ENCODE measurements around the gene RANGAP1.

RANGAP1 gene

GRCh38 chr22:41237036-41237706, 48.8 kb downstream of the RANGAP1 start:
- no peak for DNase-seq (ENCODE audit: low read depth in 2 of 3, low spot score in 2 of 3)

- no peak for DNase-seq (ENCODE audit: low read depth in 2 of 3, low spot score in 2 of 3)
These were observed 50.9 kb downstream of the RANGAP1 start for GRCh38 chr22:41234815-41235695.

GRCh38 chr22:41231369-41231768, 54.6 kb downstream of the RANGAP1 start:
- DNase-seq (ENCODE audit: low read depth in 2 of 3, low spot score in 2 of 3), result no peak

- DNase-seq (ENCODE audit: low read depth in 2 of 3, low spot score in 2 of 3), result no peak
These were observed 55.6 kb downstream of the RANGAP1 start for GRCh38 chr22:41230401-41230785.

- DNase-seq (ENCODE audit: low read depth in 2 of 3, low spot score in 2 of 3), result no peak
These were observed 56.1 kb downstream of the RANGAP1 start for GRCh38 chr22:41229730-41230400.

GRCh38 chr22:41229215-41229614, 56.8 kb downstream of the RANGAP1 start:
- DNase-seq (ENCODE audit: low read depth in 2 of 3, low spot score in 2 of 3), result no peak

GRCh38 chr22:41226723-41227655, 59.0 kb downstream of the RANGAP1 start:
- no peak for DNase-seq (ENCODE audit: low read depth in 2 of 3, low spot score in 2 of 3)

GRCh38 chr22:41223535-41223934, 62.5 kb downstream of the RANGAP1 start:
- no peak for DNase-seq (ENCODE audit: low read depth in 2 of 3, low spot score in 2 of 3)

- no peak for DNase-seq (ENCODE audit: low read depth in 2 of 3, low spot score in 2 of 3)
These were observed 63.0 kb downstream of the RANGAP1 start for GRCh38 chr22:41222846-41223507.

GRCh38 chr22:41217553-41218157, 68.3 kb downstream of the RANGAP1 start:
- DNase-seq (ENCODE audit: low read depth in 2 of 3, low spot score in 2 of 3), result no peak

GRCh38 chr22:41216984-41217383, 69.0 kb downstream of the RANGAP1 start:
- DNase-seq (ENCODE audit: low read depth in 2 of 3, low spot score in 2 of 3), result no peak

GRCh38 chr22:41215926-41216325, 70.1 kb downstream of the RANGAP1 start:
- no peak for DNase-seq (ENCODE audit: low read depth in 2 of 3, low spot score in 2 of 3)

GRCh38 chr22:41215409-41215808, 70.6 kb downstream of the RANGAP1 start:
- DNase-seq (ENCODE audit: low read depth in 2 of 3, low spot score in 2 of 3), result no peak

GRCh38 chr22:41206719-41207118, 79.3 kb downstream of the RANGAP1 start:
- DNase-seq (ENCODE audit: low read depth in 2 of 3, low spot score in 2 of 3), result no peak

GRCh38 chr22:41204992-41205900, 80.7 kb downstream of the RANGAP1 start, which contains the start of gene L3MBTL2:
Gene L3MBTL2 (plus strand): TSS chr22:41205312. CDS start chr22:41205363, 51 bp downstream.
- DNase-seq (ENCODE audit: low read depth in 2 of 3, low spot score in 2 of 3), result peak; percentile 96 to 98 (median 96)

GRCh38 chr22:41204066-41204465, 81.9 kb downstream of the RANGAP1 start:
- DNase-seq (ENCODE audit: low read depth in 2 of 3, low spot score in 2 of 3), result no peak

- no peak for DNase-seq (ENCODE audit: low read depth in 2 of 3, low spot score in 2 of 3)
These were observed 82.9 kb downstream of the RANGAP1 start for GRCh38 chr22:41203118-41203517.

- no peak for DNase-seq (ENCODE audit: low read depth in 2 of 3, low spot score in 2 of 3)
These were observed 84.8 kb downstream of the RANGAP1 start for GRCh38 chr22:41201141-41201540.

Measured in activated CD8-positive, alpha-beta memory T cell treated with anti-CD3 and anti-CD28 coated beads for 48 hours (primary cell).